ENCODE measurements around the gene FAT1.

FAT1 gene

DNA sequence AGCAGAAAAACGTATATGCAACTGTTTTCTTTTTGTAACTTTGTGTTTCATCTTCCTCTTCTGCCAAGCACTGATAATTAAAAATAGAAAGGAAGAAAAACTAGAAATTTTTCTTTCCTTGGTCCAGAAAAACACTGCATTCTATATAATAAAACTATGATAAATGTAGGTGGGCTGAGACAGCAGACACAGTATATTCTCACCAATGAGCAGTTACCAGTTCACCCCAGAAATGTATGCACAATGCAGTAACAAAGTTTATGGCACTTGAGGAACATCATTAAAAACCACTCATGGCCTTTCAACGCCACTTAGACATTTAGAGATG lies 79.4 kb downstream of the FAT1 start:
- Histone ChIP-seq H3K27me3 (replicated peaks; ENCODE audit: insufficient read depth, low read length) (no peaks in the 10 kb centered on the region), H3K36me3 (replicated peaks; ENCODE audit: insufficient read depth, low read length) (no peaks in the 10 kb centered on the region), H3F3A (ENCODE audit: insufficient read depth, low read length) (no peaks in the 10 kb centered on the region), H3K9me2 (replicated peaks; ENCODE audit: insufficient read depth, low read length) (no peaks in the 10 kb centered on the region), H3K9me3 (replicated peaks; ENCODE audit: insufficient read depth, low read length) (no peaks in the 10 kb centered on the region), H3K79me2 (ENCODE audit: low read length) (no peaks in the 10 kb centered on the region), H3K4me1 (ENCODE audit: low read length) (no peaks in the 10 kb centered on the region), H4K20me1 (ENCODE audit: insufficient read depth, low read length) (no peaks in the 10 kb centered on the region), H2AFZ (ENCODE audit: low read length) (no peak overlapping the region), H3K4me3 (ENCODE audit: low read length) (no peak overlapping the region), H3K27ac (ENCODE audit: low read length) (no peak overlapping the region), H3K4me2 (ENCODE audit: low read depth, low read length) (no peak overlapping the region), H3K9ac (ENCODE audit: low read length) (no peak overlapping the region)
- TF ChIP-seq EZH2phosphoT487 (IDR thresholded peaks at IDR 0.05; ENCODE audit: low read length) (no peak), EZH2 (optimal IDR thresholded peaks at IDR 0.05; ENCODE audit: low read depth, low read length) (no peak)
- TF ChIP-seq, protein P1, sequence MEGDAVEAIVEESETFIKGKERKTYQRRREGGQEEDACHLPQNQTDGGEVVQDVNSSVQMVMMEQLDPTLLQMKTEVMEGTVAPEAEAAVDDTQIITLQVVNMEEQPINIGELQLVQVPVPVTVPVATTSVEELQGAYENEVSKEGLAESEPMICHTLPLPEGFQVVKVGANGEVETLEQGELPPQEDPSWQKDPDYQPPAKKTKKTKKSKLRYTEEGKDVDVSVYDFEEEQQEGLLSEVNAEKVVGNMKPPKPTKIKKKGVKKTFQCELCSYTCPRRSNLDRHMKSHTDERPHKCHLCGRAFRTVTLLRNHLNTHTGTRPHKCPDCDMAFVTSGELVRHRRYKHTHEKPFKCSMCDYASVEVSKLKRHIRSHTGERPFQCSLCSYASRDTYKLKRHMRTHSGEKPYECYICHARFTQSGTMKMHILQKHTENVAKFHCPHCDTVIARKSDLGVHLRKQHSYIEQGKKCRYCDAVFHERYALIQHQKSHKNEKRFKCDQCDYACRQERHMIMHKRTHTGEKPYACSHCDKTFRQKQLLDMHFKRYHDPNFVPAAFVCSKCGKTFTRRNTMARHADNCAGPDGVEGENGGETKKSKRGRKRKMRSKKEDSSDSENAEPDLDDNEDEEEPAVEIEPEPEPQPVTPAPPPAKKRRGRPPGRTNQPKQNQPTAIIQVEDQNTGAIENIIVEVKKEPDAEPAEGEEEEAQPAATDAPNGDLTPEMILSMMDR (IDR thresholded peaks at IDR 0.05; ENCODE audit: low read length) = no peak
- no peak for DNase-seq

- H3K9ac ChIP-seq (ENCODE audit: low read length) = no peak overlapping the region
- no peaks in the 10 kb centered on the region for H3K27me3 ChIP-seq (replicated peaks; ENCODE audit: insufficient read depth, low read length)
- H3F3A ChIP-seq (ENCODE audit: insufficient read depth, low read length) = no peaks in the 10 kb centered on the region
- no peaks in the 10 kb centered on the region for H3K9me3 ChIP-seq (replicated peaks; ENCODE audit: insufficient read depth, low read length)
- H2AFZ ChIP-seq (ENCODE audit: low read length) = no peak overlapping the region
- H3K4me1 ChIP-seq (ENCODE audit: low read length) = no peaks in the 10 kb centered on the region
- TF ChIP-seq EZH2 (optimal IDR thresholded peaks at IDR 0.05; ENCODE audit: low read depth, low read length) (no peak), EZH2phosphoT487 (IDR thresholded peaks at IDR 0.05; ENCODE audit: low read length) (no peak)
- TF ChIP-seq, protein P1 (IDR thresholded peaks at IDR 0.05; ENCODE audit: low read length) = no peak
- H3K4me3 ChIP-seq (ENCODE audit: low read length) = no peak overlapping the region
- no peak overlapping the region for H3K27ac ChIP-seq (ENCODE audit: low read length)
- H3K36me3 ChIP-seq (replicated peaks; ENCODE audit: insufficient read depth, low read length) = no peaks in the 10 kb centered on the region
- H3K79me2 ChIP-seq (ENCODE audit: low read length) = no peaks in the 10 kb centered on the region
- no peak for DNase-seq
- no peaks in the 10 kb centered on the region for H4K20me1 ChIP-seq (ENCODE audit: insufficient read depth, low read length)
- H3K9me2 ChIP-seq (replicated peaks; ENCODE audit: insufficient read depth, low read length) = no peaks in the 10 kb centered on the region
- no peak overlapping the region for H3K4me2 ChIP-seq (ENCODE audit: low read depth, low read length)
Measured at GRCh38 chr4:186643501-186644310, 80.0 kb downstream of the FAT1 start.

GRCh38 chr4:186642998-186643397 lies 80.7 kb downstream of the FAT1 start:
- H3K79me2 ChIP-seq (ENCODE audit: low read length) = no peaks in the 10 kb centered on the region

More at GRCh38 chr4:186642998-186643397, 80.7 kb downstream of the FAT1 start:
- H3K9me3 ChIP-seq (replicated peaks; ENCODE audit: insufficient read depth, low read length) = no peaks in the 10 kb centered on the region
- H2AFZ ChIP-seq (ENCODE audit: low read length) = no peak overlapping the region
- DNase-seq = no peak
- H4K20me1 ChIP-seq (ENCODE audit: insufficient read depth, low read length) = no peaks in the 10 kb centered on the region
- no peak overlapping the region for H3K9ac ChIP-seq (ENCODE audit: low read length)
- TF ChIP-seq EZH2 (optimal IDR thresholded peaks at IDR 0.05; ENCODE audit: low read depth, low read length) (no peak), EZH2phosphoT487 (IDR thresholded peaks at IDR 0.05; ENCODE audit: low read length) (no peak)
- TF ChIP-seq, protein P1 (IDR thresholded peaks at IDR 0.05; ENCODE audit: low read length) = no peak
- no peaks in the 10 kb centered on the region for H3K4me1 ChIP-seq (ENCODE audit: low read length)
- no peak overlapping the region for H3K4me3 ChIP-seq (ENCODE audit: low read length)
- no peak overlapping the region for H3K4me2 ChIP-seq (ENCODE audit: low read depth, low read length)
- no peaks in the 10 kb centered on the region for H3F3A ChIP-seq (ENCODE audit: insufficient read depth, low read length)
- H3K27ac ChIP-seq (ENCODE audit: low read length) = no peak overlapping the region
- H3K9me2 ChIP-seq (replicated peaks; ENCODE audit: insufficient read depth, low read length) = no peaks in the 10 kb centered on the region
- no peaks in the 10 kb centered on the region for H3K27me3 ChIP-seq (replicated peaks; ENCODE audit: insufficient read depth, low read length)
- no peaks in the 10 kb centered on the region for H3K36me3 ChIP-seq (replicated peaks; ENCODE audit: insufficient read depth, low read length)
